Peyer's patch (tissue), 4 donors: ENCODE data around the gene PAK3. TPM values are rescaled to one million over a fixed set of nuclear protein-coding genes. Genes with fewer than 3 reads are reported as not detected.

Source experiments
- DNase-seq, 3 donors: peaks; one replicate each; pipeline ENCODE4 v3.0.0-alpha.2; 2017 to 2019
- H3K27ac ChIP-seq, 4 donors: fragments of 200-600 bp; sonication (generic); one replicate each; pipeline ENCODE4 v1.5.1; 2016 to 2019
- H3K27me3 ChIP-seq, 2 donors: fragments of 200-600 bp; sonication (generic); one replicate each; pipeline ENCODE4 v1.5.1; 2019
- H3K36me3 ChIP-seq, 3 donors: fragments of 200-600 bp; sonication (generic); one replicate each; pipeline ENCODE4 v1.5.1; 2016 to 2019
- H3K4me1 ChIP-seq, 4 donors: fragments of 200-600 bp; sonication (generic); one replicate each; pipeline ENCODE4 v1.5.1; 2016 to 2019
- H3K4me3 ChIP-seq, 4 donors: fragments of 200-600 bp; sonication (generic); 1 replicate in 3 of 4; 2 replicates in 1 of 4; pipeline ENCODE4 v1.5.1; 2016 to 2019; ENCODE audit warnings: mild to moderate bottlenecking in 1 of 4
- H3K9me3 ChIP-seq, 4 donors: fragments of 200-600 bp; sonication (generic); one replicate each; pipeline ENCODE4 v1.5.1; 2016 to 2019; ENCODE audit warnings: mild to moderate bottlenecking in 1 of 4
- CTCF ChIP-seq, 6 experiments: fragments of 450-650 bp in 4 of 6; fragments of 200-600 bp in 2 of 6; sonication (generic) in 1 of 6; IDR thresholded peaks; one replicate each; pipeline ENCODE4 v1.5.1; 2017 to 2019; ENCODE audit warnings: antibody characterized with exemption in 6 of 6, mild to moderate bottlenecking in 3 of 6, moderate library complexity in 1 of 6
- POLR2A ChIP-seq, 2 donors: fragments of 450-650 bp; IDR thresholded peaks; one replicate each; pipeline ENCODE4 v1.5.1; 2017; ENCODE audit warnings: antibody characterized with exemption in 2 of 2, mild to moderate bottlenecking in 2 of 2, moderate library complexity in 2 of 2
- total RNA-seq, 4 donors: library from RNA; depleted of rRNA; stranded (reverse); fragments of >200 nt; gene quantifications; one replicate each; pipeline ENCODE4 v1.1.0, GENCODE V29; 2016

The PAK3 gene
- total RNA-seq, 4 donors from 2014 or later, result 0.13 to 8.3 (median 0.18) TPM

GRCh38 chrX:111260451-111260850, 164.5 kb downstream of the PAK3 start:
- TF ChIP-seq POLR2A (IDR thresholded peaks at IDR 0.05) (no peak), CTCF (IDR thresholded peaks at IDR 0.05) (no peak)
- H3K27me3 ChIP-seq, result no peaks in the 10 kb centered on the region

GRCh38 chrX:111262086-111262485, 166.1 kb downstream of the PAK3 start:
- H3K4me1 ChIP-seq, result no peaks in the 10 kb centered on the region
- TF ChIP-seq POLR2A (IDR thresholded peaks at IDR 0.05) (no peak), CTCF (IDR thresholded peaks at IDR 0.05) (no peak)
- H3K27me3 ChIP-seq, result no peaks in the 10 kb centered on the region
- no peak overlapping the region for H3K27ac ChIP-seq
- no peaks in the 10 kb centered on the region for H3K9me3 ChIP-seq
- H3K36me3 ChIP-seq, result no peaks in the 10 kb centered on the region
- H3K4me3 ChIP-seq, result no peak overlapping the region
- no peak for DNase-seq

More at GRCh38 chrX:111260451-111260850, 164.5 kb downstream of the PAK3 start:
- no peak for DNase-seq
- no peaks in the 10 kb centered on the region for H3K36me3 ChIP-seq
- H3K4me3 ChIP-seq, result no peak overlapping the region
- H3K9me3 ChIP-seq, result no peaks in the 10 kb centered on the region
- no peaks in the 10 kb centered on the region for H3K4me1 ChIP-seq
- no peak overlapping the region for H3K27ac ChIP-seq

GRCh38 chrX:111264385-111264784, 168.4 kb downstream of the PAK3 start:
- Histone ChIP-seq H3K27me3 (no peaks in the 10 kb centered on the region), H3K4me1 (no peaks in the 10 kb centered on the region), H3K36me3 (no peaks in the 10 kb centered on the region), H3K4me3 (no peak overlapping the region), H3K27ac (no peak overlapping the region), H3K9me3 (no peaks in the 10 kb centered on the region)
- DNase-seq, result no peak
- TF ChIP-seq CTCF (IDR thresholded peaks at IDR 0.05) (no peak), POLR2A (IDR thresholded peaks at IDR 0.05) (no peak)

GRCh38 chrX:111265486-111265885, 169.5 kb downstream of the PAK3 start:
- DNase-seq, result no peak
- Histone ChIP-seq H3K27ac (no peak overlapping the region), H3K36me3 (no peaks in the 10 kb centered on the region), H3K27me3 (no peaks in the 10 kb centered on the region), H3K4me3 (no peak overlapping the region), H3K4me1 (no peaks in the 10 kb centered on the region), H3K9me3 (no peaks in the 10 kb centered on the region)
- TF ChIP-seq CTCF (IDR thresholded peaks at IDR 0.05) (no peak), POLR2A (IDR thresholded peaks at IDR 0.05) (no peak)

GRCh38 chrX:111268506-111268905, 172.5 kb downstream of the PAK3 start:
- no peak for DNase-seq
- TF ChIP-seq CTCF (IDR thresholded peaks at IDR 0.05), result no peak
- TF ChIP-seq POLR2A (IDR thresholded peaks at IDR 0.05), result no peak
- no peak overlapping the region for H3K27ac ChIP-seq
- no peaks in the 10 kb centered on the region for H3K4me1 ChIP-seq
- H3K27me3 ChIP-seq, result no peaks in the 10 kb centered on the region
- no peaks in the 10 kb centered on the region for H3K36me3 ChIP-seq
- H3K9me3 ChIP-seq, result no peaks in the 10 kb centered on the region
- H3K4me3 ChIP-seq, result no peak overlapping the region

- H3K27ac ChIP-seq, result no peak within 1 kb of the TSS
- H3K9me3 ChIP-seq, result no peaks in the 10 kb centered on the region
- no peaks in the 10 kb centered on the region for H3K36me3 ChIP-seq
- TF ChIP-seq CTCF (IDR thresholded peaks at IDR 0.05), result no peak
- TF ChIP-seq POLR2A (IDR thresholded peaks at IDR 0.05), result no peak
- no peak for DNase-seq
- H3K4me3 ChIP-seq, result no peak within 1 kb of the TSS
- H3K27me3 ChIP-seq, result no peaks in the 10 kb centered on the region
- no peaks in the 10 kb centered on the region for H3K4me1 ChIP-seq
Observed at GRCh38 chrX:111270339-111270738, 174.3 kb downstream of the PAK3 start, which contains the start of gene CAPN6. Gene CAPN6 (minus strand): TSS chrX:111270483. CDS start chrX:111263936, 6,547 bp downstream.
